HEK293 (cell line): ENCODE measurements around the gene FYB1.

Source experiments
- CTCF ChIA-PET: fragments of 350-600 bp; formaldehyde crosslinking; extraction: SDS; loops from one replicate; lab custom pipeline; 2021; ENCODE audit warnings: antibody characterized with exemption; lab: Yijun Ruan, JAX
- POLR2A ChIA-PET: fragments of 300-600 bp; formaldehyde crosslinking; extraction: SDS; loops from one replicate; lab custom pipeline; 2020; ENCODE audit warnings: antibody characterized with exemption, inconsistent platforms; lab: Yijun Ruan, JAX
- H3K27ac ChIP-seq: fragments of 200-500 bp; sonication (Bioruptor generic); 2 replicates; pipeline ENCODE4 v1.5.1; 2014; ENCODE audit warnings: low read depth, low read length, control low read depth, inconsistent platforms; ENCODE audit errors: extremely low read depth
- H3K36me3 ChIP-seq, 2 experiments: fragments of 200-500 bp in 1 of 2; sonication (Bioruptor generic) in 1 of 2; 1 replicate in 1 of 2; 2 replicates in 1 of 2; pipeline ENCODE4 v1.5.1; 2014 to 2017; ENCODE audit warnings: inconsistent platforms in 2 of 2, low read length in 2 of 2; ENCODE audit not compliant: control insufficient read depth in 2 of 2, insufficient read depth in 1 of 2
- H3K4me1 ChIP-seq: fragments of 200-500 bp; sonication (Bioruptor generic); 2 replicates; pipeline ENCODE4 v1.5.1; 2014; ENCODE audit warnings: mild to moderate bottlenecking, low read length, inconsistent platforms; ENCODE audit not compliant: control insufficient read depth, insufficient read depth
- H3K4me3 ChIP-seq: 2 replicates; pipeline ENCODE4 v1.5.1; 2011; ENCODE audit warnings: low read depth, mild to moderate bottlenecking, control low read depth, low read length, moderate library complexity
- H3K9me3 ChIP-seq: fragments of 200-500 bp; sonication (Bioruptor generic); 2 replicates; pipeline ENCODE4 v1.5.1; 2014; ENCODE audit warnings: low read depth, low read length, inconsistent platforms; ENCODE audit not compliant: control insufficient read depth, insufficient read depth
- EGR2 ChIP-seq: fragments of 450-650 bp; formaldehyde crosslinking; IDR thresholded peaks from 2 replicates; pipeline ENCODE4 v1.5.1; 2016; ENCODE audit warnings: low read depth, missing biosample characterization, missing genetic modification characterization
- OSR2 ChIP-seq: fragments of 450-650 bp; formaldehyde crosslinking; IDR thresholded peaks from 2 replicates; pipeline ENCODE4 v1.5.1; 2016; ENCODE audit warnings: missing biosample characterization, missing genetic modification characterization
- PRDM10 ChIP-seq: fragments of 450-650 bp; formaldehyde crosslinking; IDR thresholded peaks from 2 replicates; pipeline ENCODE4 v1.5.1; 2016; ENCODE audit warnings: missing biosample characterization, missing genetic modification characterization
- PRDM4 ChIP-seq: fragments of 450-650 bp; formaldehyde crosslinking; IDR thresholded peaks from 2 replicates; pipeline ENCODE4 v1.5.1; 2017; ENCODE audit warnings: missing biosample characterization, missing genetic modification characterization
- TRIM28 ChIP-seq: IDR thresholded peaks from 2 replicates; pipeline ENCODE4 v1.6.1; 2011; ENCODE audit warnings: low read length, control low read depth, borderline replicate concordance
- ZBTB48 ChIP-seq: fragments of 450-650 bp; formaldehyde crosslinking; IDR thresholded peaks from 2 replicates; pipeline ENCODE4 v1.5.1; 2016; ENCODE audit warnings: missing biosample characterization, missing genetic modification characterization
- ZNF280C ChIP-seq: fragments of 450-650 bp; formaldehyde crosslinking; IDR thresholded peaks from 2 replicates; pipeline ENCODE4 v1.5.1; 2016; ENCODE audit warnings: missing biosample characterization, missing genetic modification characterization
- ZNF324 ChIP-seq: fragments of 450-650 bp; formaldehyde crosslinking; IDR thresholded peaks from 2 replicates; pipeline ENCODE4 v1.5.1; 2016; ENCODE audit warnings: missing biosample characterization, missing genetic modification characterization
- ZNF335 ChIP-seq: fragments of 450-650 bp; formaldehyde crosslinking; conservative IDR thresholded peaks from 2 replicates; pipeline ENCODE4 v1.5.1; 2016; ENCODE audit warnings: missing biosample characterization, missing genetic modification characterization
- ZNF37A ChIP-seq: fragments of 450-650 bp; IDR thresholded peaks from 2 replicates; pipeline ENCODE4 v1.5.1; 2018; ENCODE audit warnings: missing biosample characterization, missing genetic modification characterization
- ZNF501 ChIP-seq: fragments of 450-650 bp; formaldehyde crosslinking; IDR thresholded peaks from 2 replicates; pipeline ENCODE4 v1.5.1; 2016; ENCODE audit warnings: missing biosample characterization, missing genetic modification characterization
- ZNF692 ChIP-seq: fragments of 450-650 bp; formaldehyde crosslinking; IDR thresholded peaks from 2 replicates; pipeline ENCODE4 v1.5.1; 2016; ENCODE audit warnings: missing biosample characterization, missing genetic modification characterization
- TF ChIP-seq, protein P1 (sequence below): fragments of 450-650 bp; formaldehyde crosslinking; IDR thresholded peaks from 2 replicates; pipeline ENCODE4 v1.5.1; 2017; ENCODE audit warnings: missing biosample characterization, missing genetic modification characterization

The FYB1 gene

DNA sequence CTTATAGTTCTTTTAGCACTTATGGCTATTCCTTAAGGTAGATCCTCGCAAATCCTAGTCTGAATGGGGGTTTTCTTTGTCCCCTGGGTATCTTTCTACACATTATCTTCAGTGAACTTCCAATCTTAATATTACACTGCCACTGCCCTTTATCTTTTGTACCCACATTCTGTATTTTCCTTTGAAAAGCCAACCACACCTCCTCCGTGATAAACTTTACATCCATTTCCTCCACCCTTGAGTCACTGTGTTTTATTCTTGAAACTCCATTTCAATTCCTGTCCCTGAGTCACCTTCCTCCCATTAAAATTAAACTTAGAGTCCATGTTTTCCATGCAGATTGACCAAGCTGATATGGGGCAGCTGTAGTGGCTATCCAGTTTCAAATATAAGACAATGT is 102.0 kb downstream of the FYB1 start:
- Histone ChIP-seq H3K4me1 (0 out of 2 replicates have a peak, but pooled peaks cover 3% of the 10 kb centered on the region), H3K36me3 (no peaks in the 10 kb centered on the region), H3K27ac (no peak overlapping the region), H3K9me3 (no peaks in the 10 kb centered on the region), H3K4me3 (no peak overlapping the region)
- TF ChIP-seq TRIM28 (no peak), PRDM10 (tag by site-specific recombination) (peak; percentile 52; the same call in 1 of the 2 replicates), PRDM4 (no peak)
- CTCF ChIA-PET = interaction anchor here (0.6 to 1.2 kb wide), 5 partner anchors 12 to 1687 kb away, joined by 3 to 6 read pairs (median 3); no protein-coding TSS in a partner anchor
- POLR2A ChIA-PET = no interaction called here

DNA sequence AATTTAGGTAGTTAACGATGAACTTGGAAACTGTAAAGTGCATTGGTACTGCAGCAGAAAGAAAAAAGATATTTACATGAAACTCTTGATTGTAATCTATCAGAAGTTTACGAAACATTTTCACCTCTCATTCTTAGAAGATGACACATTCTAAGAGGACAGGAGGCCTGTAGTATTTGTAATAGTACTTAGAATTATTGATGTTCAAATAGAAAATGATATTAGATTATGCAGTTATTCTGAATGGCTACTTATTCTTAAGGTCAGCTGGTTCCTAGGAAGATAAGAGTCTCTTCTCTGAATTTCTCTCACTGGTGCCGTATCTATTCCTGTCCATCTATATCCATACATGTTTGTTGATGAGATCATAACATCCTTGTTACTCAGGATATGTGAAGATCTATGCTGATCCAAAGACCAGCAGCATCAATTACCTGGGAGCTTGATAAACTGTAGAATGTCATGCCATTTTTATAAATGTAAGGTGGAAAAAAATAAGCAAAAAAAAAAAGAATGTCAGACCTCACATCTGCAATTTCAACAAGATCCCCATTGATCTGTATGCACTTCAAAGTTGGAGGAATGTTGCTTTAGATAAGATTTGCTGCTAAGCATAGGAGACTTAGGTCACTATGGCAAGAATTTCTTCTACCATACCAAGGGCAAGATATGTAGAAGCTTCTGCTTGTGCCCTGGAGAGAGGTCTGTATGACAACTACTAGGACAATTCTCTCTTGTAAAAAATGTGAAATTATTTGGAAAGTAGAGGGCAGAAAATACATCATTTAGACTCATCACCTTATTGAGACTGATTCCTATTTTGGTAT is 102.8 kb downstream of the FYB1 start:
- TF ChIP-seq OSR2 (no peak), ZBTB48 (tag by site-specific recombination) (no peak), ZNF324 (tag by site-specific recombination) (no peak), ZNF280C (tag by site-specific recombination) (no peak), ZNF37A (tag by site-specific recombination) (no peak), ZNF335 (tag by site-specific recombination) (no peak), TRIM28 (no peak), ZNF692 (tag by site-specific recombination) (no peak), ZNF501 (tag by site-specific recombination) (no peak), EGR2 (no peak)
- TF ChIP-seq, protein P1, sequence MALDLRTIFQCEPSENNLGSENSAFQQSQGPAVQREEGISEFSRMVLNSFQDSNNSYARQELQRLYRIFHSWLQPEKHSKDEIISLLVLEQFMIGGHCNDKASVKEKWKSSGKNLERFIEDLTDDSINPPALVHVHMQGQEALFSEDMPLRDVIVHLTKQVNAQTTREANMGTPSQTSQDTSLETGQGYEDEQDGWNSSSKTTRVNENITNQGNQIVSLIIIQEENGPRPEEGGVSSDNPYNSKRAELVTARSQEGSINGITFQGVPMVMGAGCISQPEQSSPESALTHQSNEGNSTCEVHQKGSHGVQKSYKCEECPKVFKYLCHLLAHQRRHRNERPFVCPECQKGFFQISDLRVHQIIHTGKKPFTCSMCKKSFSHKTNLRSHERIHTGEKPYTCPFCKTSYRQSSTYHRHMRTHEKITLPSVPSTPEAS (tag by site-specific recombination) = no peak
- POLR2A ChIA-PET = no interaction called here
- no peaks in the 10 kb centered on the region for H3K36me3 ChIP-seq
- no peaks in the 10 kb centered on the region for H3K9me3 ChIP-seq
- no peak overlapping the region for H3K27ac ChIP-seq
- H3K4me1 ChIP-seq = 0 out of 2 replicates have a peak, but pooled peaks cover 3% of the 10 kb centered on the region
- CTCF ChIA-PET = interaction anchor here (0.6 to 0.7 kb wide), 2 partner anchors 518 to 1688 kb away, joined by 3 to 6 read pairs; no protein-coding TSS in a partner anchor
- no peak overlapping the region for H3K4me3 ChIP-seq
